Osteoblast (primary cell): ENCODE data around the gene BSN. TPM values are rescaled to one million over a fixed set of nuclear protein-coding genes. Genes with fewer than 3 reads are reported as not detected.

Source experiments
- DNase-seq: peaks from one replicate; pipeline ENCODE4 v3.0.0; 2011; ENCODE audit warnings: low spot score, mixed read lengths; ENCODE audit not compliant: insufficient read length; ENCODE audit errors: missing footprints
- H2AFZ ChIP-seq: 2 replicates; pipeline ENCODE4 v1.6.0; 2011; ENCODE audit warnings: mild to moderate bottlenecking, low read length
- H3K27ac ChIP-seq: 2 replicates; pipeline ENCODE4 v1.5.1; 2011; ENCODE audit warnings: mild to moderate bottlenecking, low read depth, low read length, moderate library complexity
- H3K27me3 ChIP-seq: 2 replicates; pipeline ENCODE4 v1.6.0; 2012; ENCODE audit warnings: mild to moderate bottlenecking, control low read depth, inconsistent platforms, low read length, moderate library complexity; ENCODE audit not compliant: insufficient read depth
- H3K36me3 ChIP-seq: 2 replicates; pipeline ENCODE4 v1.5.1; 2011; ENCODE audit warnings: mild to moderate bottlenecking, low read length, control low read depth, moderate library complexity; ENCODE audit not compliant: insufficient read depth
- H3K4me1 ChIP-seq: 2 replicates; pipeline ENCODE4 v1.5.1; 2011; ENCODE audit warnings: mild to moderate bottlenecking, low read length, control low read depth, moderate library complexity; ENCODE audit not compliant: insufficient read depth
- H3K4me2 ChIP-seq: 2 replicates; pipeline ENCODE4 v1.6.0; 2011; ENCODE audit warnings: mild to moderate bottlenecking, low read length; ENCODE audit not compliant: insufficient read depth
- H3K4me3 ChIP-seq: fragments of 200-600 bp; sonication (generic); 3 replicates; pipeline ENCODE4 v1.5.1; 2012; ENCODE audit warnings: mild to moderate bottlenecking, low read length, inconsistent platforms; ENCODE audit not compliant: insufficient read depth
- H3K79me2 ChIP-seq: 2 replicates; pipeline ENCODE4 v1.6.0; 2012; ENCODE audit warnings: mild to moderate bottlenecking, low read length, control low read depth, inconsistent platforms; ENCODE audit not compliant: insufficient read depth
- H3K9me3 ChIP-seq: 2 replicates; pipeline ENCODE4 v1.5.1; 2011; ENCODE audit warnings: low read depth, low read length, control low read depth
- H4K20me1 ChIP-seq: 2 replicates; pipeline ENCODE4 v1.6.0; 2012; ENCODE audit warnings: mild to moderate bottlenecking, low read length, control low read depth; ENCODE audit not compliant: insufficient read depth
- CTCF ChIP-seq: IDR thresholded peaks from 2 replicates; pipeline ENCODE4 v1.5.1; 2011; ENCODE audit warnings: mild to moderate bottlenecking, low read depth, low read length, moderate library complexity; ENCODE audit errors: extremely low read depth
- total RNA-seq: library from RNA; depleted of rRNA; stranded (reverse); fragments of >200 nt; gene quantifications from 2 replicates; pipeline ENCODE4 v1.2.3, GENCODE V29; 2012

BSN gene
- total RNA-seq, 1 donor: under 0.01 TPM

GRCh38 chr3:49601358-49602048, 47.2 kb downstream of the BSN start:
- no peaks in the 10 kb centered on the region for H3K79me2 ChIP-seq
- no peak for TF ChIP-seq CTCF
- H3K27me3 ChIP-seq: no peaks in the 10 kb centered on the region
- no peak overlapping the region for H3K4me2 ChIP-seq
- H3K36me3 ChIP-seq: no peaks in the 10 kb centered on the region
- no peak overlapping the region for H2AFZ ChIP-seq
- H3K27ac ChIP-seq: no peak overlapping the region
- no peaks in the 10 kb centered on the region for H3K9me3 ChIP-seq
- no peak overlapping the region for H3K4me3 ChIP-seq
- no peak for DNase-seq
- H3K4me1 ChIP-seq: no peaks in the 10 kb centered on the region
- no peaks in the 10 kb centered on the region for H4K20me1 ChIP-seq

GRCh38 chr3:49602049-49602554, 47.8 kb downstream of the BSN start:
- Histone ChIP-seq H3K4me1 (no peaks in the 10 kb centered on the region), H3K27ac (no peak overlapping the region), H3K27me3 (no peaks in the 10 kb centered on the region), H2AFZ (no peak overlapping the region), H3K4me3 (no peak overlapping the region), H4K20me1 (no peaks in the 10 kb centered on the region), H3K36me3 (no peaks in the 10 kb centered on the region), H3K9me3 (no peaks in the 10 kb centered on the region), H3K4me2 (no peak overlapping the region), H3K79me2 (no peaks in the 10 kb centered on the region)
- no peak for TF ChIP-seq CTCF
- DNase-seq: no peak

DNA sequence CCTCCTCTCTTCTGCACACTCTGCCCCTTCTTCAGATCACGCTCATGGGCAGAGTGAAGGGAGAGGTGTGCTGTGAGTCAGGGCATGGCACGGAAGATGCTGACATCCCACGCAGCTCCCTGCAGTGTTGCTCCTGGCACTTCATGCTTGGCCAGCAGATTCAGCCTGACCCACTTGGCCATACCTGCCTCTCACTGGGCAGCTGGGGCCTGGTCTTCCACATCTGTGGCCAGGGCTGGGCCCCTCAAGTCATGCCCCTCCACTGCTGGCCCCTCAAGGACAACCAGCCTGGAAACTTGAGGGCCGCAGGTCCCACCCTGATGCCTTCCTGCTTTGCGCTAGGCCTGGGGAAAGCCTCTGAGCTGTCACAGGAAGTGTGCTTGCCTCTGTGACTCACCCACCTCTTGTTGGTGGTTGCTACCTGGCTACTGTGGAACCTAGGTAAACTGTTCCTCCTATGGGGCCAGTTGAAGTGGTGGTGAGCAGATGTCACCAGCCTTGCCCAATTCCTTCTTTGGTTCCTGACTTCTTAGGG, 48.7 kb downstream of the BSN start:
- Histone ChIP-seq H3K4me3 (no peak overlapping the region), H2AFZ (no peak overlapping the region)
- TF ChIP-seq CTCF: no peak

DNA sequence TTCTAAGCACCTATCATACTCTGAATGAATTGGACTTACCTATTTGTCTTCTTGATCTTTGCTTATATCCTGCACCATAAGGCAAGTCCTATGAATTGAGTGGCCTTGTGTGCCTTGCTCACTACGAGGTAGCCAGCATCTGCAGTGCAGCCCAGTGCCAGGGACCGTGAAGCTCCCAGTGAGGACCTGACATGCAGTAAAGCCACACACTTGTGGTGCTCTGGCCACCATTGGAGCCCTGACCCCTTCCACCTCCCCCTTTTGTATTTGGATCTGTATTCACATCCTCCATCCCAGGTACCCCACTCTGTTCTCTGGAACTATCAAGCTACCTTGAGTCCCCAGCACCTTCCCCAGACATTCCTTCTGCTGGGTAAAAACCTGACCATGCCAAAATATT, 52.1 kb downstream of the BSN start:
- Histone ChIP-seq H3K4me2 (no peak overlapping the region), H3K79me2 (no peaks in the 10 kb centered on the region), H3K4me1 (no peaks in the 10 kb centered on the region), H4K20me1 (no peaks in the 10 kb centered on the region), H3K27me3 (no peaks in the 10 kb centered on the region), H3K27ac (no peak overlapping the region), H3K36me3 (no peaks in the 10 kb centered on the region), H3K4me3 (no peak overlapping the region), H3K9me3 (no peaks in the 10 kb centered on the region), H2AFZ (no peak overlapping the region)
- TF ChIP-seq CTCF: no peak
- no peak for DNase-seq

More for the DNA sequence above, 48.7 kb downstream of the BSN start:
- Histone ChIP-seq H4K20me1 (no peaks in the 10 kb centered on the region), H3K27me3 (no peaks in the 10 kb centered on the region), H3K79me2 (no peaks in the 10 kb centered on the region), H3K9me3 (no peaks in the 10 kb centered on the region), H3K27ac (no peak overlapping the region), H3K4me1 (no peaks in the 10 kb centered on the region), H3K36me3 (no peaks in the 10 kb centered on the region), H3K4me2 (no peak overlapping the region)
- no peak for DNase-seq
